GM12865 (cell line): Measurements from ENCODE around the gene PPM1N.
A peak's percentile ranks its signal among the peaks of the same experiment; 100 is the strongest.
"Not testable (repeated sequence)": the region's sequence is repeated elsewhere in the genome, so short reads cannot be mapped to it uniquely, and the experiment has no call there.

Source experiments
- DNase-seq: peaks from one replicate; pipeline ENCODE4 v3.0.0; 2010; ENCODE audit warnings: low read depth
- H3K4me3 ChIP-seq: 2 replicates; pipeline ENCODE4 v1.5.1; 2011; ENCODE audit warnings: mild to moderate bottlenecking, low read depth, low read length, control low read depth
- CTCF ChIP-seq: IDR thresholded peaks from 2 replicates; pipeline ENCODE4 v1.5.1; 2011; ENCODE audit warnings: low read length, control low read depth, low read depth, inconsistent platforms; ENCODE audit not compliant: insufficient read depth; ENCODE audit errors: missing control alignments

PPM1N gene

DNA sequence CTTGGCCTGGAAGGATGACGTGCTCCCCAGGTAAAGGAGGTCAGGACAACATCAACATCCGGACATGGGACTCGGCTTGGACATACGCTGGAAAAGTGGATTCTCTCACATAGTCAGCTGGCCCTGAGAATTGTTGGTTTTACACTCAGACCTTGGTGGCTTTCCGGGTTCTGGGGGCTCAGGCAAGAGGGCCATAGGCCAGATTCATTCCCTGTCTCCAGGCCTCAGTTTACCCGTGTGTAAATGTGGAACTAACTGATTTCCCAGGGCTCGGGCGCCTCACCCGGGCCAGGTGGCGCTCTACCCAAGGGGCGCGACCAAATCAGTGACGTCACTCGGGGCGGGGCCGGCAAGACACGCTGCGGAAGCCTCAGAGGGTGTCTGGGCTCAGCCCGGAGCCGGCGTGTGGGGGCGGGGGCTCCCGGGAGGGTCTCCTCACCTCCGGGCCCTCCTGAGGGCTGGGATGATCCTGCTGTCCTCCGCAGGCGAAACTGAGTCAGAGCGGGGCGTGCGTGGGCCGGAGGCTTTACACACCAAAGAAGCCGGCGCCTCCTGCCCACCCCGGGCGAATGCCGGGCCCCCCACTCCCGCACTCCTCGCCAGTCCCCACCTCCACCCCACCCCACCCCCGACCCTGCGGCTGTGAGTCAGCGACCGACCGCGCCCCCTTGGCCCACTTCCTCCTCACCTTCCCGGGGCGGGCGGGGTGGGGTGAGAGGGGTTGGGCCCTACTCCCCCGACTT is 8.2 kb downstream of the PPM1N start:
- TF ChIP-seq CTCF = peak; percentile 51
- peak overlapping the region; percentile 95 for H3K4me3 ChIP-seq
- DNase-seq = peak; percentile 96

- DNase-seq = peak; percentile 95
- TF ChIP-seq CTCF = no peak
- H3K4me3 ChIP-seq = peak within 1 kb of the TSS; percentile 95
These were observed 9.0 kb downstream of the PPM1N start, which contains the start of gene VASP for GRCh38 chr19:45506989-45507871. TSS of gene VASP (plus strand) at chr19:45507479. CDS start at chr19:45507772, 293 bp downstream.

DNA sequence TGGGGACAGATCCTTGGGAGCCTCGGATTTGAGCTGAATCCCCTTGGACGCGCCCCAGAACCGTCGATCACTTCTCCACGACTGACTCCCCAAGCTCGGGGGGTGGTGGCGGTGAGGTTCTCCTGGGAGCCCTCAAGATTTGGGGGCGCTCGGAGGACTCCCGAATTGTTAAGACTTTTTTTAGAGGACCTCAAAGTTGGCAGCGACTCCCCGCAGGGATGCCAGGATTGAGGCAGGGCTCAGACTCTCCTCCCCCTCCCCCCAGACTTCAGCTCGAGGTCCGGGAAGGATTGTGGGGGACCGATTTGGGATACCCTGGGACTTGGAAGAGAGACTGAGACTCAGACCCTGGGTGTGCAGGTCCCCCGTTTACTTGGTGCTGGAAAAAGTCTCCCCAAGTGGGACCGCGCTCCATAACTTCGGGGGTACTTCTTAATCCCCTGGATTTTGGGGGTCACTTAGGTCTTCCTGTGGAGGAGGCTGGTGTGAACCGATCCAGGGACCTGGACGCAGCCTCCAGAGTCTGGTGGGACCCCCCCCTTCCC is 9.7 kb downstream of the PPM1N start:
- H3K4me3 ChIP-seq = peak overlapping the region; percentile 95
- no peak for TF ChIP-seq CTCF
- no peak for DNase-seq

DNA sequence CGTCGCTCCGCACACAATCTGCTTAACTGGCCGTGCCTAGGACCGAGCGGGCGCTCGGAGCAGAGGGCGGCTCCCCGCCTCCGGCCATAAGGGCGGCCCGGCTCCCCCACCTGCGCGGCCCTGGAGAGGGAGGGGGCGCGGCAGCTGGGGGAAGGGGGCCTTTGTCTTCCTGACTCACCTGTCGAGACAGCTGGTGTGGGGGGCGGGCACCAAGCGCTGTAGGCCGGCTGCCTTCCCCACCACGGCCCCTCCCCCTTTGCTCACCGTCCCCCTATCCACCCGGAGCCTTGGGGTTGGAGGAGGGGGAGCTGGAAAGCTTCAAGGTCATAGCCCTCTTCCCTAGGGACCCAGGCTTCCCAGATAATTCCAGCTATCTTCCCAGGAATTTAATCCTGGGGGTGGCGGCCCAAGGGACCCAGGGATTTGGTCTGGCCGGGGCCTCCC is 10.2 kb downstream of the PPM1N start:
- DNase-seq = peak; percentile 79
- peak overlapping the region; percentile 95 for H3K4me3 ChIP-seq
- TF ChIP-seq CTCF = no peak

DNA sequence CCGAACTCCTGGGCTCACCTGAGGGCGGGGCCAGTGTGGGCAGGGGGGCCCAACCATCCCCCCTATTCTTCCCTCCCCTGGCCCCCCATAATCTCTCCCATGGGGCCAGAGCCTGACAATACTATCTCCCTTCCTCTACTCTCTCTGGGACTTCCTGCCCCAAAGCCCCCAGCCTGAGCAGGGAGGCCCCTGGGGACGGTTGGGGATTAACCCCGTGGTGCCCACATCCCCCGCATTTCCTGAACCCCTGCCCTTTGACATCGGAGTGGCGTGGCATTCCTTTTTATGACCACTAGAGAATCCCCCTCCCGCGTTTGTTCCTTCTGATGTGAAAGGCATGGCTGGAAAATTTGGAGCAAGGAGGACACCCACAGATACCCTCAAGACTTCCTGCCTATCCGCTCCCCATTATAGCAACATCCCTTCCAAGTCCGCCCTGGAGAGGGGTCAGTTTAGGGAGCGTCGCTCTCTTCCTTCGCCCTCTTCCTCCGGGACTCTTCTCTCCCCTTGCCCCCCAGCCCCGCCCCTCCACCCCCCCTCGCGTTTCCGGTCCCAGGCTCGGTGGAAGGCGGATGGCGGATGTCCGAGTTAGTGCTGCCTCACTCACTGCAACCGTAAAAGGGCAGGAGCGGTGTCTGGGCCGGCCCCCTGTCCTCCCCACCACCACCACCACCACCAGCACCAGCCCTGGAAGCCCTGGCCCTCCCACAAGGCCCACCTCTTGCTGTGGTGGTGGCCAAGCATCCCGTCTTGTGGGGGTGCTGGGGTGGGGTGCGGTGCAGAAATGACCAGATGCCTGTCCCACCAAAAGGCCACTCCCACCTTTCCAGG is 10.8 kb downstream of the PPM1N start:
- TF ChIP-seq CTCF = no peak
- peak overlapping the region; percentile 95 for H3K4me3 ChIP-seq
- peak; percentile 93 for DNase-seq

DNA sequence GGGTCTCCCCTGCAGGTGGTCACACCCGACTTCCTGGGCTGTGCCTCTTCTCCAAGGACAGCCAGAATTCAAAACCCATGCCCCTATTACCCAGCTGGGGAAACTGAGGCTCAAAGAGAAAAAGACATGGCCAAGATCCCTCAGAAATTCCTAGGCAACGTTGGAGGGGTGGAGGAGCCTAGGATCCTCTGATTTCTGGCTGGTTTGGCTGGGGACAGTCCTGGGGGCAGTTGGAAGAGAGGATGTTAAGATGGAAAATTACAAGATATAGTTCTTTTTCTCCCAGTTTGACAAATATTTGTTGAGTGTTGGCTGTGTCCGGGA is 11.4 kb downstream of the PPM1N start:
- DNase-seq = no peak
- peak overlapping the region; percentile 95 for H3K4me3 ChIP-seq
- TF ChIP-seq CTCF = no peak

- DNase-seq = not testable (repeated sequence)
- H3K4me3 ChIP-seq = peak overlapping the region; percentile 95
These were observed 12.1 kb downstream of the PPM1N start for GRCh38 chr19:45510352-45510751.
